Measurements from ENCODE around the gene ZSCAN9. TPM values are rescaled to one million over a fixed set of nuclear protein-coding genes. Genes with fewer than 3 reads are reported as not detected.

ZSCAN9 gene
- total and polyA plus RNA-seq, 2 of the 8 experiments (the other 6 are each of a cell fraction or from before 2014, with no cell fraction given) = 10.8 to 13.6 TPM

GRCh38 chr6:28206928-28207509 lies 18.1 kb upstream of the ZSCAN9 start:
- Histone ChIP-seq H2BK20ac (ENCODE audit: low read length) (no peak overlapping the region), H2AFZ (ENCODE audit: low read length) (peak overlapping the region; percentile 97), H2BK120ac (replicated peaks; ENCODE audit: low read depth, low read length) (no peak overlapping the region), H3K27me3 (replicated peaks in 1 of 4; ENCODE audit: control insufficient read depth in 3 of 4, extremely low read depth in 1 of 4, insufficient read depth in 3 of 4, low read length in 3 of 4) (peaks cover 32 to 70% (median 54%) of the 10 kb centered on the region in 4 experiments), H3K4ac (replicated peaks; ENCODE audit: insufficient read length, low read depth, low read length) (no peak overlapping the region), H3K9me3 (ENCODE audit: insufficient read depth in 2 of 2, low read depth in 1 of 2, low read length in 1 of 2) (no peaks in the 10 kb centered on the region), H3K14ac (ENCODE audit: insufficient read length) (no peak overlapping the region), H3K79me1 (ENCODE audit: low read depth, low read length) (no peaks in the 10 kb centered on the region), H3K23ac (ENCODE audit: insufficient read length) (no peak overlapping the region), H3K23me2 (ENCODE audit: low read depth, low read length) (peaks cover 15% of the 10 kb centered on the region), H3K36me3 (ENCODE audit: control insufficient read depth in 2 of 4, insufficient read depth in 4 of 4, low read length in 3 of 4) (no peaks in the 10 kb centered on the region), H4K20me1 (replicated peaks in 1 of 2; ENCODE audit: control insufficient read depth in 1 of 2, insufficient read depth in 2 of 2, low read length in 2 of 2) (peaks cover 0 to 1% of the 10 kb centered on the region in 2 experiments), H4K8ac (ENCODE audit: extremely low read depth, insufficient read depth, low read length) (no peak overlapping the region), H3K18ac (ENCODE audit: extremely low read depth, low read length) (no peak overlapping the region), H2AK5ac (ENCODE audit: low read depth, low read length) (no peak overlapping the region), H3K79me2 (ENCODE audit: control insufficient read depth in 1 of 2, insufficient read depth in 2 of 2, low read length in 2 of 2) (no peaks in the 10 kb centered on the region), H3K9ac (replicated peaks in 1 of 4; ENCODE audit: extremely low read depth in 1 of 4, low read depth in 3 of 4, low read length in 3 of 4) (peak overlapping the region in 3 of 4 experiments; percentile 6 to 25 (median 19); a peak in 4 of 7 replicates), H3K27ac (ENCODE audit: low read depth, low read length) (no peak overlapping the region), H3K4me3 (ENCODE audit: extremely low read depth in 1 of 4, insufficient read depth in 2 of 4, low read depth in 3 of 4, low read length in 4 of 4) (peak overlapping the region; percentile 31 to 71 (median 60); a peak in 7 of 8 replicates), H3K56ac (replicated peaks; ENCODE audit: insufficient read length, low read depth, low read length) (no peak overlapping the region), H2BK5ac (ENCODE audit: low read depth, low read length) (no peak overlapping the region), H3K4me1 (replicated peaks in 1 of 4; ENCODE audit: control insufficient read depth in 3 of 4, insufficient read depth in 4 of 4, low read length in 3 of 4) (peaks cover 0 to 2% (median 0%) of the 10 kb centered on the region in 4 experiments; a peak in 1 of 7 replicates), H2BK15ac (ENCODE audit: low read length) (no peak overlapping the region), H4K91ac (replicated peaks; ENCODE audit: insufficient read length, low read length) (no peak overlapping the region), H2BK12ac (ENCODE audit: low read depth, low read length) (no peak overlapping the region), H3K4me2 (ENCODE audit: insufficient read depth in 1 of 2, low read depth in 2 of 2, low read length in 2 of 2) (peak overlapping the region; percentile 81 to 96), H4K5ac (ENCODE audit: insufficient read length, low read depth, low read length) (no peak overlapping the region)
- TF ChIP-seq JUND (IDR thresholded peaks at IDR 0.05; ENCODE audit: low read length) = no peak
- TF ChIP-seq TBP (IDR thresholded peaks at IDR 0.05; ENCODE audit: low read depth, low read length) = peak; percentile 14; the same call in 1 of the 2 replicates
- peak; percentile 81 for TF ChIP-seq EGR1 (IDR thresholded peaks at IDR 0.05; ENCODE audit: borderline replicate concordance, low read depth, low read length)
- TF ChIP-seq CEBPB (IDR thresholded peaks at IDR 0.05; ENCODE audit: low read depth, low read length) = no peak
- CTCF ChIA-PET (ENCODE audit: partially characterized antibody) = no interaction called here
- 7% methylated on average over 15 of the region's 15 CpGs; no CpG with 5 or more reads in 1 of the 2 experiments for WGBS, 2 experiments (ENCODE audit: extremely low coverage in 1 of 2, insufficient coverage in 1 of 2, insufficient read length in 1 of 2, insufficient replicate concordance in 2 of 2, low coverage in 1 of 2, low lambda C conversion rate in 2 of 2, missing lambda C conversion rate in 1 of 2)
- FAIRE-seq (peak; percentile 24), DNase-seq (ENCODE audit: low read depth in 1 of 2, low spot score in 2 of 2) (no peak)
- POLR2A ChIA-PET (ENCODE audit: partially characterized antibody) = interaction anchor here (1.3 to 1.4 kb wide), 2 partner anchors 44 to 129 kb away, joined by 3 read pairs; partner anchors contain the start of gene ZSCAN31

Data from H1 (cell line).